Trophoblast cell (in vitro differentiated cells and primary cell): Measurements from ENCODE around the gene PTPRN2.

ENCODE experiments used
- DNase-seq, 2 donors: peaks; one replicate each; pipeline ENCODE4 v3.0.0-alpha.2; 2016
- H2AFZ ChIP-seq: 2 replicates; pipeline ENCODE4 v1.6.1; 2013; ENCODE audit warnings: low read length, moderate library complexity, mild to moderate bottlenecking; ENCODE audit not compliant: insufficient read depth, poor library complexity
- H2AK5ac ChIP-seq: 2 replicates; pipeline ENCODE4 v1.6.1; 2013; ENCODE audit warnings: mild to moderate bottlenecking, low read length
- H2BK120ac ChIP-seq: 2 replicates; pipeline ENCODE4 v1.6.1; 2013; ENCODE audit warnings: low read length, mild to moderate bottlenecking, moderate library complexity; ENCODE audit not compliant: insufficient read depth, poor library complexity
- H2BK12ac ChIP-seq: 2 replicates; pipeline ENCODE4 v1.6.1; 2013; ENCODE audit warnings: mild to moderate bottlenecking, low read length, moderate library complexity
- H2BK5ac ChIP-seq: 2 replicates; pipeline ENCODE4 v1.6.1; 2013; ENCODE audit warnings: low read length, low read depth, moderate library complexity, mild to moderate bottlenecking; ENCODE audit not compliant: poor library complexity
- H3K14ac ChIP-seq: 2 replicates; pipeline ENCODE4 v1.6.1; 2013; ENCODE audit warnings: mild to moderate bottlenecking, low read length
- H3K18ac ChIP-seq: 2 replicates; pipeline ENCODE4 v1.6.1; 2013; ENCODE audit warnings: mild to moderate bottlenecking, low read length
- H3K23ac ChIP-seq: 2 replicates; pipeline ENCODE4 v1.6.1; 2013; ENCODE audit warnings: low read length
- H3K27ac ChIP-seq: 2 replicates; pipeline ENCODE4 v1.5.1; 2013; ENCODE audit warnings: low read depth, mild to moderate bottlenecking, inconsistent platforms, low read length, moderate library complexity
- H3K27me3 ChIP-seq: 2 replicates; pipeline ENCODE4 v1.6.1; 2013; ENCODE audit warnings: inconsistent platforms, mild to moderate bottlenecking, low read length, moderate library complexity; ENCODE audit not compliant: insufficient read depth
- H3K36me3 ChIP-seq, 2 experiments: 1 replicate in 1 of 2; 2 replicates in 1 of 2; pipeline ENCODE4 v1.6.1; 2013; ENCODE audit warnings: low read length in 2 of 2, mild to moderate bottlenecking in 2 of 2, moderate library complexity in 1 of 2; ENCODE audit not compliant: insufficient read depth in 2 of 2, control insufficient read depth in 1 of 2
- H3K4ac ChIP-seq: 2 replicates; pipeline ENCODE4 v1.6.1; 2013; ENCODE audit warnings: low read depth, mild to moderate bottlenecking, low read length, moderate library complexity
- H3K4me1 ChIP-seq, 2 experiments: 1 replicate in 1 of 2; 2 replicates in 1 of 2; pipeline ENCODE4 v1.6.1; 2013; ENCODE audit warnings: low read length in 2 of 2, mild to moderate bottlenecking in 2 of 2, moderate library complexity in 1 of 2; ENCODE audit not compliant: insufficient read depth in 2 of 2, control insufficient read depth in 1 of 2
- H3K4me2 ChIP-seq: 2 replicates; pipeline ENCODE4 v1.6.1; 2013; ENCODE audit warnings: inconsistent platforms, mild to moderate bottlenecking, low read length, moderate library complexity
- H3K4me3 ChIP-seq: 2 replicates; pipeline ENCODE4 v1.5.1; 2013; ENCODE audit warnings: mild to moderate bottlenecking, low read depth, low read length, inconsistent platforms
- H3K79me1 ChIP-seq: one replicate; pipeline ENCODE4 v1.6.1; 2013; ENCODE audit warnings: low read length
- H3K79me2 ChIP-seq: 2 replicates; pipeline ENCODE4 v1.6.1; 2013; ENCODE audit warnings: low read length, mild to moderate bottlenecking; ENCODE audit not compliant: control insufficient read depth, insufficient read depth, poor library complexity
- H3K9ac ChIP-seq: 2 replicates; pipeline ENCODE4 v1.6.1; 2013; ENCODE audit warnings: mild to moderate bottlenecking, low read length
- H3K9me3 ChIP-seq: 2 replicates; pipeline ENCODE4 v1.6.1; 2013; ENCODE audit warnings: low read depth, mild to moderate bottlenecking, control low read depth, inconsistent platforms, low read length; ENCODE audit not compliant: insufficient read depth
- H4K12ac ChIP-seq: 2 replicates; pipeline ENCODE4 v1.6.1; 2013; ENCODE audit warnings: low read depth, mild to moderate bottlenecking, low read length, moderate library complexity
- H4K8ac ChIP-seq: 2 replicates; pipeline ENCODE4 v1.6.1; 2013; ENCODE audit warnings: low read depth, mild to moderate bottlenecking, low read length, moderate library complexity
- H4K91ac ChIP-seq: one replicate; pipeline ENCODE4 v1.6.1; 2013; ENCODE audit warnings: low read depth, mild to moderate bottlenecking, low read length, moderate library complexity
- WGBS: extraction: QIAGEN DNeasy Blood & Tissue Kit; methylation state at CpG from one replicate; pipeline ENCODE4 v1.1.7; 2013; ENCODE audit warnings: missing lambda C conversion rate; ENCODE audit not compliant: insufficient read length, insufficient coverage; ENCODE audit errors: extremely low coverage; 5-methylcytosine and 5-hydroxymethylcytosine counted together

Gene PTPRN2

DNA sequence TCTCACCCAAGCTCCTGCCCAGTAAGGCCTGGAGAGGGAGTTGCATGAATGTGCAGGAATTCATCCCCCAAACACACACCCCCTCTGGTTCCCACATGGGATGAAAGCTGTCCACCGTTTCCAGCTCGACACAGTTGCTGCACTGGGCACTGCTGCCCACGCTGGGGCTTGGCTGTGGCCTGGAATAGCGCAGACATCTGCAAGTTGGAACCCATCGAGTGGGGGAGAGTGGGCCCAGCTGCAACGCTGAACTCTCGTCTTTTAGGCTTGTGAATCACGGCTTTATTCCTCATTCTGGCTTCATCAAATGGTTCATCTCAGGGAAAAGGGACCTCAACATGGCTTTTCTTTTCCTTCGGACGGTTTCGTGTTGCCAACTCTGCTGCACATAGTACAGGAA, 986.1 kb downstream of the PTPRN2 start:
- H4K8ac ChIP-seq: no peak overlapping the region

DNA sequence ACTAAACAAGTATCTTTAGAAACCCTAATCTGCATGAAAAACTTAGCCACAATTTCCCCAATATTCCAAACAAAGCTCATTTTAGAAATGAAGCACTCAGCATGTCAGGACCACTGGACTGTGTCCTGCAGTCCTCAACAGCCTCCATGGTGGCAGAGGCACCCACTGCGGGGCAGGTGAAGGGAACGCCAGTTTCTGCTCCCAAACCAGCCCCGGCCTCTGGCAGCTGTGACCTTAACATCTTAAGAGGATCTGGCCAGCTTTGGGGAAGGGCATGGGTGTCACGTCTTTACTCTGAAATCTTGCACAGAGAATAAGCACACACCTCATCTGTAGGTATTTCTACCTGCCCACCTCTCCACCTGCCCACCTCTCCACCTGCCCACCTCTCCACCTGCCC, 988.1 kb downstream of the PTPRN2 start:
- no peak for DNase-seq
- no CpG with 5 or more reads among the region's 4 CpGs for WGBS

More for the DNA sequence above, 986.1 kb downstream of the PTPRN2 start:
- no peak overlapping the region for H3K4me2 ChIP-seq
- H3K4me3 ChIP-seq: no peak overlapping the region
- H2BK5ac ChIP-seq: no peak overlapping the region
- no peak overlapping the region for H3K9ac ChIP-seq
- H3K79me2 ChIP-seq: no peaks in the 10 kb centered on the region
- H2AFZ ChIP-seq: no peak overlapping the region
- no peak for DNase-seq
- WGBS: no CpG with 5 or more reads among the region's 11 CpGs
- peaks cover 2% of the 10 kb centered on the region for H3K9me3 ChIP-seq
- no peaks in the 10 kb centered on the region for H3K79me1 ChIP-seq
- H3K4me1 ChIP-seq: no peaks in the 10 kb centered on the region
- H3K27me3 ChIP-seq: no peaks in the 10 kb centered on the region
- no peaks in the 10 kb centered on the region for H3K36me3 ChIP-seq
- no peak overlapping the region for H3K14ac ChIP-seq
- no peak overlapping the region for H3K4ac ChIP-seq
- H4K12ac ChIP-seq: no peak overlapping the region
- no peak overlapping the region for H2BK12ac ChIP-seq
- no peak overlapping the region for H2AK5ac ChIP-seq
- H3K18ac ChIP-seq: no peak overlapping the region
- no peak overlapping the region for H3K27ac ChIP-seq
- no peak overlapping the region for H2BK120ac ChIP-seq
- no peak overlapping the region for H4K91ac ChIP-seq
- H3K23ac ChIP-seq: no peak overlapping the region

DNA sequence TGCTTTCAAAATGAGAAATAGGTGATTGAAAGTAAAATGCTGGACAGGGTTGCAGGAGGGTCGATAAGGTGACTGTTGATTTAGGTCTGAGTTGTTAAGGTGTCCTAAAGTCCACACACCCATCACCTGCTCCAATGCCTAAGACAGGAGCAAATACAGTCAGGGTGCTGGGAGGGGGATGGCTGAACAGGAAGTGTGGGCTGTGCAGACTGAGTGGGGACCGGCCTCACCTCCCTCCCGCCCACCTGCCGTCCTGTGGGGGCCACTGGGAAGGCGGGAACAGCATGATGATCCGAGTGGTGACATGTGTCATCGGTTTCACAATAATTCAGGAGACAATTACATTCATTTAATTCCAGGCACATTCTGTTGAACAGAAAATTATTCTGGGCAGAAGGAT, 990.1 kb downstream of the PTPRN2 start:
- Histone ChIP-seq H3K79me1 (no peaks in the 10 kb centered on the region), H3K9ac (no peak overlapping the region), H3K14ac (no peak overlapping the region), H4K12ac (no peak overlapping the region), H4K91ac (no peak overlapping the region), H3K79me2 (no peaks in the 10 kb centered on the region), H3K9me3 (peaks cover 5% of the 10 kb centered on the region), H3K18ac (no peak overlapping the region), H3K4me2 (no peak overlapping the region), H3K27ac (no peak overlapping the region), H2AFZ (no peak overlapping the region), H3K27me3 (peaks cover 2% of the 10 kb centered on the region), H3K4me3 (no peak overlapping the region), H3K4ac (no peak overlapping the region), H3K36me3 (no peaks in the 10 kb centered on the region), H3K23ac (no peak overlapping the region), H2BK5ac (no peak overlapping the region), H2BK120ac (no peak overlapping the region), H3K4me1 (no peaks in the 10 kb centered on the region), H4K8ac (no peak overlapping the region), H2AK5ac (no peak overlapping the region), H2BK12ac (no peak overlapping the region)
- no peak for DNase-seq
- no CpG with 5 or more reads among the region's 7 CpGs for WGBS

More for the DNA sequence above, 988.1 kb downstream of the PTPRN2 start:
- Histone ChIP-seq H3K27me3 (peaks cover 2% of the 10 kb centered on the region), H3K4me2 (no peak overlapping the region), H3K4me3 (no peak overlapping the region), H4K91ac (no peak overlapping the region), H3K27ac (no peak overlapping the region), H3K9me3 (no peaks in the 10 kb centered on the region), H4K8ac (no peak overlapping the region), H3K23ac (no peak overlapping the region), H3K18ac (no peak overlapping the region), H3K4me1 (no peaks in the 10 kb centered on the region), H3K79me1 (no peaks in the 10 kb centered on the region), H3K4ac (no peak overlapping the region), H3K9ac (no peak overlapping the region), H3K14ac (no peak overlapping the region), H2BK12ac (no peak overlapping the region), H2BK5ac (no peak overlapping the region), H3K36me3 (no peaks in the 10 kb centered on the region), H2AFZ (no peak overlapping the region), H4K12ac (no peak overlapping the region), H2BK120ac (no peak overlapping the region), H2AK5ac (no peak overlapping the region), H3K79me2 (no peaks in the 10 kb centered on the region)

- no peaks in the 10 kb centered on the region for H3K79me1 ChIP-seq
- no peak overlapping the region for H4K8ac ChIP-seq
- no peak overlapping the region for H3K4ac ChIP-seq
- no peak overlapping the region for H2AK5ac ChIP-seq
- no peak overlapping the region for H3K14ac ChIP-seq
- no peak overlapping the region for H3K4me3 ChIP-seq
- no peak overlapping the region for H2BK5ac ChIP-seq
- no CpG with 5 or more reads among the region's 15 CpGs for WGBS
- H3K36me3 ChIP-seq: no peaks in the 10 kb centered on the region
- no peaks in the 10 kb centered on the region for H3K79me2 ChIP-seq
- peaks cover 2% of the 10 kb centered on the region for H3K27me3 ChIP-seq
- H3K4me2 ChIP-seq: no peak overlapping the region
- no peak overlapping the region for H4K12ac ChIP-seq
- no peak overlapping the region for H4K91ac ChIP-seq
- H2BK120ac ChIP-seq: no peak overlapping the region
- no peak overlapping the region for H3K9ac ChIP-seq
- H3K9me3 ChIP-seq: peaks cover 10% of the 10 kb centered on the region
- H3K18ac ChIP-seq: no peak overlapping the region
- no peak overlapping the region for H2BK12ac ChIP-seq
- H2AFZ ChIP-seq: no peak overlapping the region
- H3K27ac ChIP-seq: no peak overlapping the region
- no peak for DNase-seq
- no peak overlapping the region for H3K23ac ChIP-seq
- no peaks in the 10 kb centered on the region for H3K4me1 ChIP-seq
Observed at GRCh38 chr7:157596881-157597280, 990.7 kb downstream of the PTPRN2 start.
